Activated CD4-positive, alpha-beta T cell treated with anti-CD3 and anti-CD28 coated beads, Interleukin-2, amount 10 ng/mL, durations not matched to agents 24 days and 14 days (primary cell): ENCODE data around the gene GLB1L2. TPM values are rescaled to one million over a fixed set of nuclear protein-coding genes. Genes with fewer than 3 reads are reported as not detected.
"Not testable (repeated sequence)": the region's sequence is repeated elsewhere in the genome, so short reads cannot be mapped to it uniquely, and the experiment has no call there.

Experiments
- DNase-seq: peaks from one replicate; pipeline ENCODE4 v3.0.0; 2022
- H3K27ac Mint-ChIP-seq: one replicate; pipeline ENCODE4 v1.8.0; 2022; ENCODE audit warnings: mild to moderate bottlenecking, mixed read lengths
- H3K27me3 Mint-ChIP-seq: one replicate; pipeline ENCODE4 v1.8.0; 2022; ENCODE audit warnings: mixed read lengths
- H3K36me3 Mint-ChIP-seq: one replicate; pipeline ENCODE4 v1.8.0; 2022; ENCODE audit warnings: low read depth, mild to moderate bottlenecking, mixed read lengths
- H3K4me1 Mint-ChIP-seq: one replicate; pipeline ENCODE4 v1.8.0; 2021; ENCODE audit warnings: mixed read lengths
- H3K4me3 Mint-ChIP-seq: one replicate; pipeline ENCODE4 v1.8.0; 2022; ENCODE audit warnings: mild to moderate bottlenecking, moderate library complexity, mixed read lengths
- H3K9me3 Mint-ChIP-seq: one replicate; pipeline ENCODE4 v1.8.0; 2021; ENCODE audit warnings: mixed read lengths
- intact Hi-C: fragments of 100-400 bp; cut with micrococcal nuclease; formaldehyde crosslinking; loops from one replicate; pipeline ENCODE4 v1.15.1; 2023
- total RNA-seq: library from RNA; stranded (reverse); gene quantifications from 2 replicates; pipeline ENCODE4 v1.2.3, GENCODE V29; 2022

The GLB1L2 gene
- total RNA-seq, 1 donor from 2014 or later = 11.2 TPM

GRCh38 chr11:134334796-134335571 is 3.2 kb downstream of the GLB1L2 start:
- H3K27me3 Mint-ChIP-seq = peaks cover 45% of the 10 kb centered on the region
- DNase-seq = no peak
- no peak overlapping the region for H3K27ac Mint-ChIP-seq
- no peaks in the 10 kb centered on the region for H3K9me3 Mint-ChIP-seq
- intact Hi-C loops = loop anchor here (5.0 to 10.0 kb wide), 2 partner anchors 260 to 378 kb away; partner anchors contain the start of gene IGSF9B
- H3K36me3 Mint-ChIP-seq = peaks cover 3% of the 10 kb centered on the region
- H3K4me1 Mint-ChIP-seq = peaks cover 16% of the 10 kb centered on the region
- no peak overlapping the region for H3K4me3 Mint-ChIP-seq

DNA sequence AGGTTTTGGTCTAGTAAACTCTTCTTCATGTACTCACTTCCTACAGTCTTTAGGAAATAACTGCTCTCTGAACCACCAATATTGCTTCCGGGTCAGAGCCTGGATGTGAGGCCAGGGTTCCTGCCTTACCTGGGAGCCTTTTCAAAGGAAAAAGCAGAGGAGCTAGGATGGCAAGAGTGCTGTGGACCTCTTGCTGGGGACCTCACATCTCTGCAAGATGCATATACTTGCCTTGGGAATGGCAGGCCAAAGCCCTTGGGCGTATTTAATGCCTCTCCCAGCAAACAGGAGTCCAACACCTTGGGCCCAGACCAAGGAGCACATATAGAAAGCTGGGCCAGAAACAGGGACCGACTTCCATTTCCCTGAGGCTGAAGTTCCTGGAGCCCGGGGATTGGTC is 5.3 kb downstream of the GLB1L2 start:
- Mint-ChIP-seq H3K4me3 (no peak overlapping the region), H3K9me3 (no peaks in the 10 kb centered on the region), H3K27me3 (peaks cover 30% of the 10 kb centered on the region), H3K36me3 (no peaks in the 10 kb centered on the region), H3K4me1 (peaks cover 10% of the 10 kb centered on the region), H3K27ac (no peak overlapping the region)
- no peak for DNase-seq
- intact Hi-C loops = loop anchor here (10.0 kb wide), 1 partner anchor 262 kb away; no protein-coding TSS in a partner anchor

DNA sequence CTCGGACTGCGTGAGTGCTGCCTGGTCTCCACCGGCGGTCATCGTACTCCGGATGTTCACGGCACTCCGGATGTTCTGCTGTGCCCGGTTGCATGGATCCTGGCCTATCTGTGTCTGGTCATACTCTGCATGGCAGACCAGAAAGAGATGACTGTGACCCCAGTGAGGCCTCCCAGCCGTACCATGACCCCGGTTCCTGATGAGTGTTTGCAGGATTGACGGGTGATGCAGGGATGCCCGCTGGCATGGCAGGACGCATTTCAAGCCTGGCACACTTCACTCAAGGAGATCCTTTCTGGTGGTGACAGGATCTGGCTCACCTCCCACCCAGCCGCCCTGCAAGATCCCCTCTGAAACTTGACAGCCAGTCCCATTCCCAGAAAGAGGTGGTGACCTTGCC is 6.3 kb downstream of the GLB1L2 start:
- Mint-ChIP-seq H3K27me3 (peaks cover 23% of the 10 kb centered on the region), H3K4me3 (no peak overlapping the region), H3K4me1 (peaks cover 3% of the 10 kb centered on the region), H3K9me3 (no peaks in the 10 kb centered on the region), H3K36me3 (no peaks in the 10 kb centered on the region), H3K27ac (no peak overlapping the region)
- intact Hi-C loops = loop anchor here (10.0 kb wide), 1 partner anchor 263 kb away; no protein-coding TSS in a partner anchor
- DNase-seq = no peak

DNA sequence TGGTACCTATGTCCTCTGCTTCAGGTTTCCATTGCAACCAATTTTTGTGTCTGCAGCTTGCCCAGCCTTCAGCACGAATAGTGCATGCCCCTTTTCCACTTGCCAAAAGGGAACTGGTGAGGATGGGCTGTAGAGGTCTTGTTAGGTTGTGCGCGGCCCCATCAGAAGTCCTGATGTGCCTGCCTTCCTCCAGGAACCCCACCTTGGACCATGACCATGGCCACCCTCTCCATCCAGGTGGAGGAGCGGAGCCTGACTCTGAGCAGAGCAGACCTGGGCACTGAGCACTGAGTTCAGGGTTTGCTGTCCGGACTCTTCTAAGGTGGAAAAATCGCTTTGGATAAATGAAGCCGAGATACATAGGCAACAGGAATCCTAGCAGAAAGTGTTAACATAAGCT is 6.9 kb downstream of the GLB1L2 start:
- intact Hi-C loops = loop anchor here (10.0 kb wide), 1 partner anchor 264 kb away; no protein-coding TSS in a partner anchor

DNA sequence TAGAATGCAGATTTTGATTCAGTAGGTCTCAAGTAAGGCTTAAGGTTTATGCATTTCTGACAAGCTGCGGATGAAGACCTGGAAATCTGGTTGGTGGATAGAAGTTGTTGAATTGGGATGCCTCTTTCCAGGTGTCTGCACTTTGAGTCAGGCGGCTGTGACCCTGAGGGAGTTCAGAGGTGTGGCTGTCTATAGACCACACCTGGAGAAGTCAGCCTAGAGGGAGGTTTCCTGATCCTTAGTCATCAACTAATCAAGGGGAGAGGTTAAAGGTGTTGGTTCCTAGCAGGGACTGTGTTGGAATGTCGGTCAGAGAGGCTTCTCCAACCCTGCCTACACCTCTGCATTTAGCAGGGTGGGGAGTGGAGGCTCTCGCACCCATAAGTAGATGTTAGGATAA is 8.0 kb downstream of the GLB1L2 start:
- intact Hi-C loops = loop anchor here (10.0 kb wide), 1 partner anchor 265 kb away; no protein-coding TSS in a partner anchor
- H3K27ac Mint-ChIP-seq = no peak overlapping the region
- no peaks in the 10 kb centered on the region for H3K9me3 Mint-ChIP-seq
- H3K4me3 Mint-ChIP-seq = no peak overlapping the region
- H3K36me3 Mint-ChIP-seq = no peaks in the 10 kb centered on the region
- peak; percentile 46 for DNase-seq
- H3K4me1 Mint-ChIP-seq = peaks cover 1% of the 10 kb centered on the region
- peaks cover 9% of the 10 kb centered on the region for H3K27me3 Mint-ChIP-seq

More for the DNA sequence above, 6.9 kb downstream of the GLB1L2 start:
- Mint-ChIP-seq H3K27me3 (peaks cover 17% of the 10 kb centered on the region), H3K27ac (no peak overlapping the region), H3K4me1 (peaks cover 3% of the 10 kb centered on the region), H3K4me3 (no peak overlapping the region), H3K9me3 (no peaks in the 10 kb centered on the region), H3K36me3 (no peaks in the 10 kb centered on the region)
- DNase-seq = peak; percentile 49

DNA sequence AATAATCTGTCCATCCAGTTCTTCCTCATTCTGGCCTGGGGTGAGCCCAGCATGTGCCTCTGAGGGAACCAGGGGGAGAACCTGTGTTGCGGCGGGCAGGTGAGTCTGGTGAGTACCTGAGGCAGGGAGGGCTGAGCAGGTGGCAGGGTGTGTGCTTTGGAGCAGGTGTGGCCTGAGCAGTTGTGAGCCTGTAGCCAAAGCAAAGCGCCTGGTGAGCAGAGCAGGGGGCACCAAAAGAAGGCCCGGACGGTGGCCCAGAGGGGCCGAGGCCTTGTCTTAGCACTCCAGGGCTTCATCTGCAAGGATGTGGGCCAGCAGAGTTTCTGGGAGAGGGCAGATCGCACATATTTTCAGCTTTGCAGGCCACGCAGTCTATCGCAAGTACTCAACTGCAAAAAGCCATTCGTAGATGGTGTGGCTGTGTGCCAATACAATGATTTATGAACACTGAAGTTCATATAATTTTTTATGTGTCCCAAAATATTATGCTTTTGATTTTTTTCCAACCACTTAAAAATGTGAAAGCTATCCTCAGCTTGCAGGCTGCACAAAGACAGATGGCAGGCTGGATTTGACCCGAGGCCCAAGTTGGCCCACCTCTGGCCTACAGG is 8.7 kb downstream of the GLB1L2 start:
- intact Hi-C loops = no loop called here
- Mint-ChIP-seq H3K36me3 (no peaks in the 10 kb centered on the region), H3K27ac (no peak overlapping the region), H3K9me3 (no peaks in the 10 kb centered on the region), H3K4me3 (no peak overlapping the region), H3K4me1 (peaks cover 1% of the 10 kb centered on the region), H3K27me3 (peaks cover 3% of the 10 kb centered on the region)
- no peak for DNase-seq

- no peak overlapping the region for H3K27ac Mint-ChIP-seq
- H3K4me3 Mint-ChIP-seq = no peak overlapping the region
- DNase-seq = no peak
- H3K36me3 Mint-ChIP-seq = no peaks in the 10 kb centered on the region
- intact Hi-C loops = no loop called here
- H3K27me3 Mint-ChIP-seq = no peaks in the 10 kb centered on the region
- no peaks in the 10 kb centered on the region for H3K4me1 Mint-ChIP-seq
- H3K9me3 Mint-ChIP-seq = no peaks in the 10 kb centered on the region
Measured at GRCh38 chr11:134341805-134342571, 10.2 kb downstream of the GLB1L2 start.

DNA sequence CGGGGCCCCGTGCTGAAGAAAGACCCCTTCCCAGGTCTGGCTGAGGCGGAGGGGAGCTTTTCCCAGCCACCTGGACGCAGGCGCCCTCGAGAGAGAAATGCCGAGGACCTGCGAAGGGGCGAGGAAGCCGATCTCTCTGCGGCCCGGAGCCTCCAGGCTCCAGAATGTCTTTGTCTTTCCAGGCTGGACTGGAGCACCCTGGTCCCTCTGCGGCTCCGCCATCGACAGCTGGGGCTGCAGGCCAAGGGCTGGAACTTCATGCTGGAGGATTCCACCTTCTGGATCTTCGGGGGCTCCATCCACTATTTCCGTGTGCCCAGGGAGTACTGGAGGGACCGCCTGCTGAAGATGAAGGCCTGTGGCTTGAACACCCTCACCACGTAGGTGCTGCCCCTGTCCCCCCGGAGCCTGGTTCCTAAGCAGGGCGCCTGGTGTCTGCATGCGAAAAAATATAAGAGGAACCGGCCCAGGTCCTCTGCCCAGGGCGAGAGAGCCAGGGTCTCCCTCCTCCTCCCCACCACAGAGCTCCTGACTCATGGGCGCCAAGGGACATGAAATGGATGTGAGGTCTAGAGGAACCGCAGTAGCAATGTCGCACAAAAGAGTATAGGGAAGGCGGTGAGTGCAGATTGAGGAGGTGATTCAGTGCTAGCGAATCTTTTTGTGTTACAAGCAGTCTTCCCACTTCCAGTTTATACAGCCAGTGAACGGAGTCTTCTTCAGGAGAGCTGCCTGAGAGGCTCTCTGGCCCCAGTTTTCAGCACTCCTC is 11.0 kb downstream of the GLB1L2 start:
- Mint-ChIP-seq H3K4me3 (no peak overlapping the region), H3K27ac (no peak overlapping the region), H3K27me3 (no peaks in the 10 kb centered on the region), H3K36me3 (no peaks in the 10 kb centered on the region), H3K9me3 (no peaks in the 10 kb centered on the region), H3K4me1 (no peaks in the 10 kb centered on the region)
- intact Hi-C loops = no loop called here
- DNase-seq = no peak

GRCh38 chr11:134343646-134344045 is 11.9 kb downstream of the GLB1L2 start:
- no peak for DNase-seq
- Mint-ChIP-seq H3K4me3 (no peak overlapping the region), H3K9me3 (no peaks in the 10 kb centered on the region), H3K27ac (no peak overlapping the region), H3K27me3 (no peaks in the 10 kb centered on the region), H3K4me1 (no peaks in the 10 kb centered on the region), H3K36me3 (no peaks in the 10 kb centered on the region)
- intact Hi-C loops = no loop called here

GRCh38 chr11:134344497-134345236 is 12.9 kb downstream of the GLB1L2 start:
- H3K36me3 Mint-ChIP-seq, H3K4me3 Mint-ChIP-seq, H3K9me3 Mint-ChIP-seq, DNase-seq, H3K27me3 Mint-ChIP-seq, intact Hi-C loops, H3K27ac Mint-ChIP-seq, H3K4me1 Mint-ChIP-seq: not testable (repeated sequence)

DNA sequence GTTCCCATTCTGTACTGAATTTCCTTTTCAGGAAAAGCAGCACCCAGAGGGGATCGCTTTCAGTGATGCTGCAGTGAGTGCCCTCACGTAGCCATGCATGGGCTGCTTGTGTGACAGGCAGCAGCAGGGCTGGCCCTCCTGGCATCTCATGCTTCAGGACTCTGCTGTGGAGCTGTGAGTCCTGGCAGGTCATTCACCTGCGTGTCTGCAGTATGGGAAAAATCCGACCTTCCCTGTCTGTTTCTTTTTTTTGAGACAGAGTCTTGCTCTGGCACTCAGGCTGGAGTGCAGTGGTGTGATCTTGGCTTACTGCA is 13.4 kb downstream of the GLB1L2 start:
- H3K27ac Mint-ChIP-seq = no peak overlapping the region

GRCh38 chr11:134346101-134346975 is 14.6 kb downstream of the GLB1L2 start:
- no peak overlapping the region for H3K4me3 Mint-ChIP-seq

More for the DNA sequence above, 13.4 kb downstream of the GLB1L2 start:
- H3K9me3 Mint-ChIP-seq = no peaks in the 10 kb centered on the region
- intact Hi-C loops = no loop called here
- H3K27me3 Mint-ChIP-seq = no peaks in the 10 kb centered on the region
- DNase-seq = no peak
- H3K4me1 Mint-ChIP-seq = peaks cover 13% of the 10 kb centered on the region
- no peak overlapping the region for H3K4me3 Mint-ChIP-seq
- peaks cover 3% of the 10 kb centered on the region for H3K36me3 Mint-ChIP-seq

More at GRCh38 chr11:134346101-134346975, 14.6 kb downstream of the GLB1L2 start:
- H3K27me3 Mint-ChIP-seq = no peaks in the 10 kb centered on the region
- intact Hi-C loops = no loop called here
- DNase-seq = no peak
- peaks cover 17% of the 10 kb centered on the region for H3K4me1 Mint-ChIP-seq
- H3K36me3 Mint-ChIP-seq = peaks cover 3% of the 10 kb centered on the region
- no peak overlapping the region for H3K27ac Mint-ChIP-seq
- no peaks in the 10 kb centered on the region for H3K9me3 Mint-ChIP-seq
